Measurements from ENCODE around the gene CHCHD2. TPM values are rescaled to one million over a fixed set of nuclear protein-coding genes. Genes with fewer than 3 reads are reported as not detected.

Gene CHCHD2
- total and polyA plus RNA-seq, 9 of the 15 experiments (the other 6 are each of a cell fraction or from before 2014, with no cell fraction given): 145 to 1,044 (median 648) TPM

GRCh38 chr7:56063882-56064625 lies 42.2 kb downstream of the CHCHD2 start, which contains the start of gene SUMF2 (continued):
- TF ChIP-seq, protein P1, sequence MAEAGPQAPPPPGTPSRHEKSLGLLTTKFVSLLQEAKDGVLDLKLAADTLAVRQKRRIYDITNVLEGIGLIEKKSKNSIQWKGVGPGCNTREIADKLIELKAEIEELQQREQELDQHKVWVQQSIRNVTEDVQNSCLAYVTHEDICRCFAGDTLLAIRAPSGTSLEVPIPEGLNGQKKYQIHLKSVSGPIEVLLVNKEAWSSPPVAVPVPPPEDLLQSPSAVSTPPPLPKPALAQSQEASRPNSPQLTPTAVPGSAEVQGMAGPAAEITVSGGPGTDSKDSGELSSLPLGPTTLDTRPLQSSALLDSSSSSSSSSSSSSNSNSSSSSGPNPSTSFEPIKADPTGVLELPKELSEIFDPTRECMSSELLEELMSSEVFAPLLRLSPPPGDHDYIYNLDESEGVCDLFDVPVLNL (CRISPR knock-in tag; IDR thresholded peaks at IDR 0.05; ENCODE audit: low read depth): no peak
- TF ChIP-seq TEAD2 (tag; IDR thresholded peaks at IDR 0.05): no peak
- TF ChIP-seq, protein P2, sequence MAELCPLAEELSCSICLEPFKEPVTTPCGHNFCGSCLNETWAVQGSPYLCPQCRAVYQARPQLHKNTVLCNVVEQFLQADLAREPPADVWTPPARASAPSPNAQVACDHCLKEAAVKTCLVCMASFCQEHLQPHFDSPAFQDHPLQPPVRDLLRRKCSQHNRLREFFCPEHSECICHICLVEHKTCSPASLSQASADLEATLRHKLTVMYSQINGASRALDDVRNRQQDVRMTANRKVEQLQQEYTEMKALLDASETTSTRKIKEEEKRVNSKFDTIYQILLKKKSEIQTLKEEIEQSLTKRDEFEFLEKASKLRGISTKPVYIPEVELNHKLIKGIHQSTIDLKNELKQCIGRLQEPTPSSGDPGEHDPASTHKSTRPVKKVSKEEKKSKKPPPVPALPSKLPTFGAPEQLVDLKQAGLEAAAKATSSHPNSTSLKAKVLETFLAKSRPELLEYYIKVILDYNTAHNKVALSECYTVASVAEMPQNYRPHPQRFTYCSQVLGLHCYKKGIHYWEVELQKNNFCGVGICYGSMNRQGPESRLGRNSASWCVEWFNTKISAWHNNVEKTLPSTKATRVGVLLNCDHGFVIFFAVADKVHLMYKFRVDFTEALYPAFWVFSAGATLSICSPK (IDR thresholded peaks at IDR 0.05; ENCODE audit: borderline replicate concordance): no peak
- peak; percentile 81 for TF ChIP-seq RBM22 (IDR thresholded peaks at IDR 0.05; ENCODE audit: low read depth, low read length, poor library complexity, severe bottlenecking)
- TF ChIP-seq CREB3 (tag; conservative IDR thresholded peaks at IDR 0.05; ENCODE audit: low read depth): no peak
- no peak for TF ChIP-seq ZBTB12 (CRISPR knock-in tag; IDR thresholded peaks at IDR 0.05)
- 0 out of 4 replicates have a peak, but pooled peaks of 1 of the 2 experiments have one; percentile 9 for TF ChIP-seq BCLAF1 (IDR thresholded peaks at IDR 0.05; ENCODE audit: borderline replicate concordance in 1 of 2, control insufficient read depth in 1 of 2, low read depth in 2 of 2, low read length in 1 of 2)
- TF ChIP-seq GTF2E2 (tag; IDR thresholded peaks at IDR 0.05): no peak; the same call in 1 of the 2 replicates
- TF ChIP-seq, protein P3, sequence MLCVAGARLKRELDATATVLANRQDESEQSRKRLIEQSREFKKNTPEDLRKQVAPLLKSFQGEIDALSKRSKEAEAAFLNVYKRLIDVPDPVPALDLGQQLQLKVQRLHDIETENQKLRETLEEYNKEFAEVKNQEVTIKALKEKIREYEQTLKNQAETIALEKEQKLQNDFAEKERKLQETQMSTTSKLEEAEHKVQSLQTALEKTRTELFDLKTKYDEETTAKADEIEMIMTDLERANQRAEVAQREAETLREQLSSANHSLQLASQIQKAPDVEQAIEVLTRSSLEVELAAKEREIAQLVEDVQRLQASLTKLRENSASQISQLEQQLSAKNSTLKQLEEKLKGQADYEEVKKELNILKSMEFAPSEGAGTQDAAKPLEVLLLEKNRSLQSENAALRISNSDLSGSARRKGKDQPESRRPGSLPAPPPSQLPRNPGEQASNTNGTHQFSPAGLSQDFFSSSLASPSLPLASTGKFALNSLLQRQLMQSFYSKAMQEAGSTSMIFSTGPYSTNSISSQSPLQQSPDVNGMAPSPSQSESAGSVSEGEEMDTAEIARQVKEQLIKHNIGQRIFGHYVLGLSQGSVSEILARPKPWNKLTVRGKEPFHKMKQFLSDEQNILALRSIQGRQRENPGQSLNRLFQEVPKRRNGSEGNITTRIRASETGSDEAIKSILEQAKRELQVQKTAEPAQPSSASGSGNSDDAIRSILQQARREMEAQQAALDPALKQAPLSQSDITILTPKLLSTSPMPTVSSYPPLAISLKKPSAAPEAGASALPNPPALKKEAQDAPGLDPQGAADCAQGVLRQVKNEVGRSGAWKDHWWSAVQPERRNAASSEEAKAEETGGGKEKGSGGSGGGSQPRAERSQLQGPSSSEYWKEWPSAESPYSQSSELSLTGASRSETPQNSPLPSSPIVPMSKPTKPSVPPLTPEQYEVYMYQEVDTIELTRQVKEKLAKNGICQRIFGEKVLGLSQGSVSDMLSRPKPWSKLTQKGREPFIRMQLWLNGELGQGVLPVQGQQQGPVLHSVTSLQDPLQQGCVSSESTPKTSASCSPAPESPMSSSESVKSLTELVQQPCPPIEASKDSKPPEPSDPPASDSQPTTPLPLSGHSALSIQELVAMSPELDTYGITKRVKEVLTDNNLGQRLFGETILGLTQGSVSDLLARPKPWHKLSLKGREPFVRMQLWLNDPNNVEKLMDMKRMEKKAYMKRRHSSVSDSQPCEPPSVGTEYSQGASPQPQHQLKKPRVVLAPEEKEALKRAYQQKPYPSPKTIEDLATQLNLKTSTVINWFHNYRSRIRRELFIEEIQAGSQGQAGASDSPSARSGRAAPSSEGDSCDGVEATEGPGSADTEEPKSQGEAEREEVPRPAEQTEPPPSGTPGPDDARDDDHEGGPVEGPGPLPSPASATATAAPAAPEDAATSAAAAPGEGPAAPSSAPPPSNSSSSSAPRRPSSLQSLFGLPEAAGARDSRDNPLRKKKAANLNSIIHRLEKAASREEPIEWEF (CRISPR knock-in tag; IDR thresholded peaks at IDR 0.05): no peak

Data from K562 (cell line).